NCI-H128 (cell line): Measurements from ENCODE around the gene SLCO2A1.

Source experiments
- DNase-seq: peaks from one replicate; lab custom pipeline; 2025; ENCODE audit not compliant: unreplicated experiment; lab: John Stamatoyannopoulos, UW

Gene SLCO2A1

GRCh38 chr3:133935843-133936769, 93.6 kb downstream of the SLCO2A1 start:
- DNase-seq, result no peak

- DNase-seq, result no peak
These were observed 94.5 kb downstream of the SLCO2A1 start for GRCh38 chr3:133934996-133935842.

- DNase-seq, result no peak
These were observed 95.4 kb downstream of the SLCO2A1 start for GRCh38 chr3:133934073-133934970.

- no peak for DNase-seq
These were observed 96.4 kb downstream of the SLCO2A1 start for GRCh38 chr3:133933097-133934024.

- no peak for DNase-seq
These were observed 97.7 kb downstream of the SLCO2A1 start for GRCh38 chr3:133932009-133932408.

GRCh38 chr3:133931084-133931483, 98.6 kb downstream of the SLCO2A1 start:
- no peak for DNase-seq

- DNase-seq, result no peak
These were observed 99.3 kb downstream of the SLCO2A1 start for GRCh38 chr3:133930341-133930933.

GRCh38 chr3:133928903-133929607, 100.7 kb downstream of the SLCO2A1 start:
- DNase-seq, result no peak

GRCh38 chr3:133928136-133928893, 101.4 kb downstream of the SLCO2A1 start:
- DNase-seq, result no peak

GRCh38 chr3:133927540-133928066, 102.1 kb downstream of the SLCO2A1 start:
- no peak for DNase-seq

GRCh38 chr3:133926736-133927539, 102.8 kb downstream of the SLCO2A1 start:
- DNase-seq, result no peak

GRCh38 chr3:133925960-133926735, 103.6 kb downstream of the SLCO2A1 start:
- no peak for DNase-seq

- DNase-seq, result no peak
These were observed 105.7 kb downstream of the SLCO2A1 start for GRCh38 chr3:133924041-133924440.

GRCh38 chr3:133921592-133921991, 108.1 kb downstream of the SLCO2A1 start:
- no peak for DNase-seq

- DNase-seq, result no peak
These were observed 112.6 kb downstream of the SLCO2A1 start for GRCh38 chr3:133917144-133917543.
